Neuronal stem cell (in vitro differentiated cells): Measurements from ENCODE around the gene ADK.

Experiments used
- DNase-seq: peaks from one replicate; pipeline ENCODE4 v3.0.0-alpha.2; 2013; ENCODE audit warnings: low spot score
- H2AFZ ChIP-seq: one replicate; pipeline ENCODE4 v1.6.1; 2013; ENCODE audit warnings: mild to moderate bottlenecking, low read length, inconsistent platforms
- H2AK5ac ChIP-seq: 2 replicates; pipeline ENCODE4 v1.6.1; 2013; ENCODE audit warnings: low read depth, mild to moderate bottlenecking, inconsistent platforms, low read length, moderate library complexity, mixed read lengths
- H2BK120ac ChIP-seq: 2 replicates; pipeline ENCODE4 v1.6.1; 2013; ENCODE audit warnings: low read depth, mild to moderate bottlenecking, inconsistent platforms, low read length, moderate library complexity, mixed read lengths
- H2BK12ac ChIP-seq: one replicate; pipeline ENCODE4 v1.6.1; 2013; ENCODE audit warnings: low read length, inconsistent platforms
- H2BK15ac ChIP-seq: 2 replicates; pipeline ENCODE4 v1.6.1; 2013; ENCODE audit warnings: mild to moderate bottlenecking, low read length, inconsistent platforms, mixed read lengths
- H2BK5ac ChIP-seq: one replicate; pipeline ENCODE4 v1.6.1; 2013; ENCODE audit warnings: inconsistent platforms, mild to moderate bottlenecking, low read length, moderate library complexity
- H3K14ac ChIP-seq: one replicate; pipeline ENCODE4 v1.6.1; 2013; ENCODE audit warnings: low read length, inconsistent platforms
- H3K18ac ChIP-seq: 2 replicates; pipeline ENCODE4 v1.6.1; 2013; ENCODE audit warnings: low read length, inconsistent platforms
- H3K23ac ChIP-seq: 2 replicates; pipeline ENCODE4 v1.6.1; 2013; ENCODE audit warnings: low read depth, mild to moderate bottlenecking, mixed read lengths, low read length, inconsistent platforms; ENCODE audit not compliant: poor library complexity
- H3K27ac ChIP-seq: replicated peaks from 3 replicates; pipeline ENCODE4 v1.5.1; 2013; ENCODE audit warnings: low read length, inconsistent platforms
- H3K27me3 ChIP-seq, 3 experiments: 2 replicates each; pipeline ENCODE4 v1.6.1; 2013; ENCODE audit warnings: low read length in 3 of 3, mild to moderate bottlenecking in 2 of 3, inconsistent platforms in 1 of 3, low read depth in 1 of 3, mixed read lengths in 1 of 3, moderate library complexity in 1 of 3; ENCODE audit not compliant: control insufficient read depth in 3 of 3, insufficient read depth in 3 of 3
- H3K36me3 ChIP-seq, 2 donors: replicated peaks in 1 of 2; 2 replicates each; pipeline ENCODE4 v1.6.1; 2013; ENCODE audit warnings: low read length in 2 of 2; ENCODE audit not compliant: control insufficient read depth in 2 of 2, insufficient read depth in 2 of 2
- H3K4ac ChIP-seq: 2 replicates; pipeline ENCODE4 v1.6.1; 2013; ENCODE audit warnings: inconsistent platforms, mild to moderate bottlenecking, low read length, moderate library complexity
- H3K4me1 ChIP-seq, 2 donors: 1 replicate in 1 of 2; 2 replicates in 1 of 2; pipeline ENCODE4 v1.6.1; 2013; ENCODE audit warnings: low read length in 2 of 2, low read depth in 1 of 2; ENCODE audit not compliant: control insufficient read depth in 2 of 2, insufficient read depth in 1 of 2
- H3K4me2 ChIP-seq: one replicate; pipeline ENCODE4 v1.6.1; 2013; ENCODE audit warnings: mild to moderate bottlenecking, low read length, inconsistent platforms; ENCODE audit not compliant: insufficient read depth, poor library complexity, severe bottlenecking
- H3K4me3 ChIP-seq, 2 donors: 2 replicates each; pipeline ENCODE4 v1.5.1; 2013; ENCODE audit warnings: low read length in 2 of 2, mild to moderate bottlenecking in 2 of 2, inconsistent platforms in 1 of 2, moderate library complexity in 1 of 2
- H3K79me1 ChIP-seq: one replicate; pipeline ENCODE4 v1.6.1; 2013; ENCODE audit warnings: low read depth, mild to moderate bottlenecking, inconsistent platforms, low read length, moderate library complexity
- H3K9ac ChIP-seq: one replicate; pipeline ENCODE4 v1.6.1; 2013; ENCODE audit warnings: mild to moderate bottlenecking, low read depth, low read length, inconsistent platforms; ENCODE audit not compliant: poor library complexity
- H3K9me3 ChIP-seq, 2 donors: replicated peaks in 1 of 2; 2 replicates each; pipeline versions ENCODE3 to v1.6.1; 2013; ENCODE audit warnings: low read length in 2 of 2, mild to moderate bottlenecking in 2 of 2, inconsistent platforms in 1 of 2, low read depth in 1 of 2, mixed read lengths in 1 of 2, moderate library complexity in 1 of 2; ENCODE audit not compliant: control insufficient read depth in 2 of 2, insufficient read depth in 1 of 2
- H4K8ac ChIP-seq: one replicate; pipeline ENCODE4 v1.6.1; 2013; ENCODE audit warnings: low read depth, mild to moderate bottlenecking, inconsistent platforms, low read length, moderate library complexity
- H4K91ac ChIP-seq: one replicate; pipeline ENCODE4 v1.6.1; 2013; ENCODE audit warnings: low read length, low read depth, mild to moderate bottlenecking, inconsistent platforms; ENCODE audit not compliant: poor library complexity
- WGBS, 2 donors: extraction: QIAGEN DNeasy Blood & Tissue Kit; methylation state at CpG; one replicate each; pipeline ENCODE4 v1.1.7; 2013; ENCODE audit warnings: missing lambda C conversion rate in 2 of 2, mixed read lengths in 1 of 2; ENCODE audit not compliant: insufficient read length in 2 of 2, insufficient replicate concordance in 1 of 2; ENCODE audit errors: extremely low coverage in 2 of 2; 5-methylcytosine and 5-hydroxymethylcytosine counted together

Gene ADK

GRCh38 chr10:74320026-74320425 lies 169.0 kb downstream of the ADK start:
- H2BK120ac ChIP-seq = no peak overlapping the region
- peaks cover 0 to 3% of the 10 kb centered on the region in 2 donors for H3K36me3 ChIP-seq
- no peak overlapping the region for H2BK12ac ChIP-seq
- H3K9ac ChIP-seq = no peak overlapping the region
- no peak overlapping the region for H4K8ac ChIP-seq
- H3K14ac ChIP-seq = no peak overlapping the region
- H3K23ac ChIP-seq = no peak overlapping the region
- H3K27ac ChIP-seq = no peak overlapping the region
- H3K79me1 ChIP-seq = no peaks in the 10 kb centered on the region
- H3K4ac ChIP-seq = no peak overlapping the region
- H3K4me1 ChIP-seq = no peaks in the 10 kb centered on the region
- H3K4me3 ChIP-seq = no peak overlapping the region
- H2BK5ac ChIP-seq = no peak overlapping the region
- peaks cover 0 to 9% of the 10 kb centered on the region in 2 donors for H3K9me3 ChIP-seq
- H2AK5ac ChIP-seq = no peak overlapping the region
- no peak overlapping the region for H2AFZ ChIP-seq
- no peaks in the 10 kb centered on the region for H3K27me3 ChIP-seq
- no peak overlapping the region for H3K18ac ChIP-seq
- H3K4me2 ChIP-seq = no peak overlapping the region
- H2BK15ac ChIP-seq = no peak overlapping the region
- DNase-seq = no peak
- no peak overlapping the region for H4K91ac ChIP-seq
- WGBS, 2 donors = no CpG with 5 or more reads among the region's 1 CpG

- Histone ChIP-seq H3K27me3 (no peaks in the 10 kb centered on the region), H2AK5ac (no peak overlapping the region), H3K79me1 (no peaks in the 10 kb centered on the region), H3K4me1 (no peaks in the 10 kb centered on the region), H3K18ac (no peak overlapping the region), H3K36me3 (peaks cover 0 to 3% of the 10 kb centered on the region in 2 donors), H2AFZ (no peak overlapping the region), H3K14ac (no peak overlapping the region), H2BK5ac (no peak overlapping the region), H3K23ac (no peak overlapping the region), H3K4me2 (no peak overlapping the region), H2BK120ac (no peak overlapping the region), H4K91ac (no peak overlapping the region), H2BK15ac (no peak overlapping the region), H4K8ac (no peak overlapping the region), H3K27ac (no peak overlapping the region), H3K4ac (no peak overlapping the region), H3K4me3 (no peak overlapping the region), H3K9ac (no peak overlapping the region), H3K9me3 (peaks cover 0 to 9% of the 10 kb centered on the region in 2 donors), H2BK12ac (no peak overlapping the region)
- WGBS, 2 donors = no CpG with 5 or more reads among the region's 4 CpGs
- no peak for DNase-seq
Measured at GRCh38 chr10:74320717-74321116, 169.7 kb downstream of the ADK start.

- Histone ChIP-seq H3K4me1 (no peaks in the 10 kb centered on the region), H3K9me3 (peaks cover 0 to 9% of the 10 kb centered on the region in 2 donors), H2BK5ac (no peak overlapping the region), H3K4me3 (no peak overlapping the region), H3K27me3 (no peaks in the 10 kb centered on the region), H3K27ac (no peak overlapping the region), H2BK120ac (no peak overlapping the region), H2BK12ac (no peak overlapping the region), H4K91ac (no peak overlapping the region), H3K79me1 (no peaks in the 10 kb centered on the region), H3K36me3 (peaks cover 0 to 3% of the 10 kb centered on the region in 2 donors), H2AFZ (no peak overlapping the region), H3K4ac (no peak overlapping the region), H3K18ac (no peak overlapping the region), H3K4me2 (no peak overlapping the region), H2AK5ac (no peak overlapping the region), H3K9ac (no peak overlapping the region), H4K8ac (no peak overlapping the region), H2BK15ac (no peak overlapping the region), H3K23ac (no peak overlapping the region), H3K14ac (no peak overlapping the region)
- WGBS, 2 donors = no CpG with 5 or more reads among the region's 4 CpGs
- DNase-seq = no peak
Measured at GRCh38 chr10:74322141-74322540, 171.1 kb downstream of the ADK start.

- Histone ChIP-seq H2AK5ac (no peak overlapping the region), H3K4ac (no peak overlapping the region), H3K23ac (no peak overlapping the region), H3K27ac (no peak overlapping the region), H4K8ac (no peak overlapping the region), H3K9me3 (peaks cover 0 to 9% of the 10 kb centered on the region in 2 donors), H2BK12ac (no peak overlapping the region), H3K18ac (no peak overlapping the region), H3K4me1 (no peaks in the 10 kb centered on the region), H2BK120ac (no peak overlapping the region), H3K79me1 (no peaks in the 10 kb centered on the region), H3K9ac (no peak overlapping the region), H2BK15ac (no peak overlapping the region), H2BK5ac (no peak overlapping the region), H3K4me2 (no peak overlapping the region), H3K36me3 (peaks cover 0 to 3% of the 10 kb centered on the region in 2 donors), H2AFZ (no peak overlapping the region), H3K4me3 (no peak overlapping the region), H4K91ac (no peak overlapping the region), H3K27me3 (no peaks in the 10 kb centered on the region), H3K14ac (no peak overlapping the region)
- no peak for DNase-seq
Measured at GRCh38 chr10:74322565-74322964, 171.5 kb downstream of the ADK start.
